Measurements from ENCODE around the gene PTCHD1.

Gene PTCHD1

DNA sequence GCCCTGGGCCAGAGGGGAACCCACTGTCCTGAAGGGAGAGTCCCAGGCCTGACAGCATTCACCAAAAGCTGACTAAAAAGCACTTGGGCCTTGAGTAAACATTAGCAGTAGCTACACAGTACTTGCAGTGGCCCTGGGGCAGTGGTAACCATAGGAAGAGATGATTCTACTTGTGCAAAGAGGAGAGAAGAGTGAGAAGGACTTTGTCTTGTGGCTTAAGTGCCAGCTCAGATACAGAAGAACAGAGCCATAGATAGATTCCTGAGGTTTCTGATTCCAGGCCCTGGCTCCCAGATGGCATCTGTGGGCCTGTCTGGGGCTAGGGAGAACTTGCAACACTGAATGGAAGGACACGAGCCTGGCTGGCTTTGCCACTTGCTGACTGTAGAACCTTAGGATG, 100.5 kb downstream of the PTCHD1 start:
- FAIRE-seq: no peak
- DNase-seq (ENCODE audit: insufficient read length, low spot score): no peak
- TF ChIP-seq SPI1 (IDR thresholded peaks at IDR 0.05; ENCODE audit: low read depth, low read length) (no peak), POLR2A (IDR thresholded peaks at IDR 0.05; ENCODE audit: low read depth, low read length) (no peak)

DNA sequence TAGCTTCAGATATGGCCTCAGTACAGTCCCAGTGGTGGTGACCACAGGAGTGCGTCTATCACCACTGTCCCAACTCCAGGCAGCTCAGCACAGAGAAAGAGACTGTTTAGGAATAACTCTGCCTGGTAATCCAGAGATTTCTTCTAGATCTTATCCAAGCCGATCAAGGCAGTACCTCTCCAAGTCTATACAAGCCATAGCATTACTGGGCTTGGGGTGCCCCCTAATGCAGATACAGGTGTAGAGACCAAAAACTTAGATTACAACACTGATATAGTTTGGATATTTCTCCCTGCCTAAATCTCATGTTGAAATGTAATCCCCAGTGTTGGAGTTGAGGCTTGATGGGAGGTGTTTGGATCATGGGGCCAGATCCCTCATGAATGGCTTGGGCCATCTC, 100.9 kb downstream of the PTCHD1 start:
- no peak for FAIRE-seq
- TF ChIP-seq PAX5 (IDR thresholded peaks at IDR 0.05; ENCODE audit: insufficient read depth, low read length, severe bottlenecking): no peak
- no peak for TF ChIP-seq SPI1 (IDR thresholded peaks at IDR 0.05; ENCODE audit: low read depth, low read length)
- no peak for TF ChIP-seq POU2F2 (IDR thresholded peaks at IDR 0.05; ENCODE audit: low read depth, low read length)
- TF ChIP-seq POLR2A (IDR thresholded peaks at IDR 0.05; ENCODE audit: low read depth, low read length): no peak
- no peak for TF ChIP-seq TAF1 (IDR thresholded peaks at IDR 0.05; ENCODE audit: low read depth, low read length)
- no peak for DNase-seq (ENCODE audit: insufficient read length, low spot score)

DNA sequence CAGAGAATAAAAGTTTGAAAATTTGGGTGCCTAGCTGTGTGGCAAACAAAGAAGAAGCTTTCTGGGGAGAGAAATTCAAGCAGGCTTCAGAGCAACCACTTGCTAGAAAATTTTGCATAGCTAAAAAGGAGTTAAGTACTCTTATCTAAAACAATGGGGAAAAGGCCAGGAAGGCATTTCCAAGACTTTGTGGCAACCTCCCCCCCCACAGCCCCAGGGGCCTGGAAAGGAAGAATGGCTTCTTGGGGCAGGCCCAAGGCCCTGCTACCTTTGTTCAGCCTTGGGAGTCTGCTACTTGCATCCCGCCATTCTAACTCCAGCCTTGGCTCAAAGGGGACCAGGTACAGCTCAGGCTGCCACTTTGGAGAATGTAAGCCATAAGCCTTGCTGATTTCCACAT, 102.2 kb downstream of the PTCHD1 start:
- no peak for TF ChIP-seq POLR2A (IDR thresholded peaks at IDR 0.05; ENCODE audit: low read depth, low read length)
- no peak for TF ChIP-seq TAF1 (IDR thresholded peaks at IDR 0.05; ENCODE audit: low read depth, low read length)
- TF ChIP-seq POU2F2 (IDR thresholded peaks at IDR 0.05; ENCODE audit: low read depth, low read length): no peak
- no peak for TF ChIP-seq POLR2AphosphoS5 (IDR thresholded peaks at IDR 0.05; ENCODE audit: low read depth, low read length)
- no peak for TF ChIP-seq PAX5 (IDR thresholded peaks at IDR 0.05; ENCODE audit: insufficient read depth, low read length, severe bottlenecking)
- FAIRE-seq: no peak
- no peak for DNase-seq (ENCODE audit: insufficient read length, low spot score)

- FAIRE-seq (no peak), DNase-seq (ENCODE audit: insufficient read length, low spot score) (no peak)
- TF ChIP-seq POU2F2 (IDR thresholded peaks at IDR 0.05; ENCODE audit: low read depth, low read length): no peak
- TF ChIP-seq SPI1 (IDR thresholded peaks at IDR 0.05; ENCODE audit: low read depth, low read length): no peak
- TF ChIP-seq POLR2A (IDR thresholded peaks at IDR 0.05; ENCODE audit: low read depth, low read length): no peak
- no peak for TF ChIP-seq PAX5 (IDR thresholded peaks at IDR 0.05; ENCODE audit: insufficient read depth, low read length, severe bottlenecking)
- no peak for TF ChIP-seq TAF1 (IDR thresholded peaks at IDR 0.05; ENCODE audit: low read depth, low read length)
- no peak for TF ChIP-seq POLR2AphosphoS5 (IDR thresholded peaks at IDR 0.05; ENCODE audit: low read depth, low read length)
These were observed 116.6 kb downstream of the PTCHD1 start for GRCh38 chrX:23451266-23451665.
